Measurements from ENCODE around the gene CLEC16A.
A peak's percentile ranks its signal among the peaks of the same experiment; 100 is the strongest.
"Not testable (repeated sequence)": the region's sequence is repeated elsewhere in the genome, so short reads cannot be mapped to it uniquely, and the experiment has no call there.

CLEC16A gene

GRCh38 chr16:11088074-11088730 lies 143.8 kb downstream of the CLEC16A start:
- DNase-seq = peak; percentile 28

DNA sequence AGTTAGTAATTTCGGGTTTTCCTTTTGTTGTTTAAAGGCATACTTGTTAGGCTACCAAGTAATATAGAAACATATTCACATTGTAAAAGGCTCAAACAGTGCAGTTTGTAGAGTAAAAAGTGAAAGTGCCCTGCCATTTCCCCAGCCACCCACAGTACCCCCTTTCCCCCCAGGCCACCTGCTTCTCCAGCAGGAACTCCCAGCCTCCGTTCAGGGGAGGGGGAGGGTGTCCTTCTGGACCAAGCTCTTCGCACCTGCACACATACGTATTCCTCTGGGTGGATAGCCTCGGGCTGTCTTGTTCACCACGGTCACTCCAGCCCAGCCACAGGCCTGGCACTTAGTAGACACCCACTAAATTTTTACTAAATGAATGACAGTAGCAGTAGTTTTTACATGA lies 144.5 kb downstream of the CLEC16A start:
- no peak for DNase-seq

GRCh38 chr16:11089504-11090124 lies 145.2 kb downstream of the CLEC16A start:
- DNase-seq = no peak

DNA sequence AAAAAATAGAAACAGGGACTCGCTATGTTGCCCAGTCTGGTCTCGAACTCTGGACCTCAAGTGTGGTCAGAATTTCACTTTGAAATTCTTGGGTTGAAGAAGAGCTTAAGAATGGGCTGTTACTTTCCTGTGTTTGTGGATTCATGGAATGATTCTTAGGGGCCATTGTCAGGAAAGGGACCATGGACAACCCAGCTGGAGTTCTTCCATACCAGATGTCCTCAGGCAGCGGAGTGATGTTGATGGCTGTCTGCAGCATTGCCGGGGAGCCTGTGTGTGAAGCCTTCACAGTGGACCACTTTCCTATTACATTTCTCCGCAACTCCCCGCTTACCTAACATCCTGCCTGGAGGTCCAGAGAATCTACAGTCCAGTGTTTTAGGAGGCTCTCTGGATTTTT lies 145.9 kb downstream of the CLEC16A start:
- DNase-seq = no peak

GRCh38 chr16:11091021-11091785 lies 146.8 kb downstream of the CLEC16A start:
- no peak for DNase-seq

- no peak for DNase-seq
These were observed 148.6 kb downstream of the CLEC16A start for GRCh38 chr16:11092788-11093571.

GRCh38 chr16:11093572-11094074 lies 149.3 kb downstream of the CLEC16A start:
- DNase-seq = no peak

DNA sequence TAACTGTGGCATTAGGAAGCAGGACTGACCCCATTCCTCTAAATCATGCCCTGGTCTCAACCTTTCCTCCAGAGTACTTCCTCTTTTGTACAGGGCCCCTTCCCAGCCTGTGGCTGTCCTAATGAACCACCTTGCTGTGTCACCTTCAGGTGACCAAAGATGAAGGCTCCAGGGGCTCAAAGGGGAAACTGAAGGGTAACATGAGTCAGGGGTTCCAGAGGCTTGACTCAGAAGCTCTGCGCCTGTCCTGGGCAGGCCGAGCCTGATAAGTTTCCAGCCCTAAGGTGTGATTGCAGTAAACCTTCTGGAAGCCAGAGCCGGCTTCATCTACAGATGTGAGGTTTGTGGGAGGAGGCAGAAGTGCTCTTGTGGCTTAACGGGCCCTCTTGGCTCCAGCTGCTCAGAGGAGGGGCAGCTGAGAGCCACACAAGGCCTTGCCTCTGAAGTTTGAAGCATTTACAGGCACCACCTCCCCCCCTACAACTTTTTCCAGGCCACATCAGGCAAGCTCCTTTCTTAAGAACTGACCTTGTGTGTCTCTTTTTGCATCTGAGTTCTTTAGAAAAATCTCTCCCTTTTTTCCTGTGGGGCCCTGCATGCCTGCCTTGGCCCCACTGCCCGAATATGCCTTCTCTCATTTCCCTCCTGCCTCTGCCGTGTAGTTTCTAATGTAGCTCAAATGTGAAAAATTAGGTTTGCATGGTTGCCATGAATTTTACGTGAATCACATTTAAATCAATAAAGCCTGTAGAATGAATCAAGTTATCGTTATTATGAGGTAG lies 149.9 kb downstream of the CLEC16A start:
- no peak for DNase-seq

GRCh38 chr16:11094857-11095565 lies 150.6 kb downstream of the CLEC16A start:
- DNase-seq = peak; percentile 16

DNA sequence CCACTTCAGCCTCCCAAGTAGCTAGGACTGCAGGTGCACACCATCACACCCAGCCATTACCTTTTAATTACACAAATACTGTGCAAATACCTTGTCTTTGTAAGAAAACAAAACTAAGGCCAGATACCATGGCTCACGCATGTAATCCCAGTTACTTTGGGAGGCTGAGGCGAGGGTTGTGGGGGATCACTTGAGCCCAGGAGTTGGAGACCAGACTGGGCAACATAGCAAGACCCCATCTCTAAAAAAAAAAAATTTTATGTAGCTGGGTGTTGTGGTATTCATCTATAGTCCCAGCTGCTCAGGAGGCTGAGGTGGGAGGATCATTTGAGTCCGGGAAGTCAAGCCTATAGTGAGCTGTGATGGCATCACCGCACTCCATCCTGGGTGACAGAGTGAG lies 151.6 kb downstream of the CLEC16A start:
- no peak for DNase-seq

GRCh38 chr16:11097094-11097786 lies 152.9 kb downstream of the CLEC16A start:
- DNase-seq = no peak

DNA sequence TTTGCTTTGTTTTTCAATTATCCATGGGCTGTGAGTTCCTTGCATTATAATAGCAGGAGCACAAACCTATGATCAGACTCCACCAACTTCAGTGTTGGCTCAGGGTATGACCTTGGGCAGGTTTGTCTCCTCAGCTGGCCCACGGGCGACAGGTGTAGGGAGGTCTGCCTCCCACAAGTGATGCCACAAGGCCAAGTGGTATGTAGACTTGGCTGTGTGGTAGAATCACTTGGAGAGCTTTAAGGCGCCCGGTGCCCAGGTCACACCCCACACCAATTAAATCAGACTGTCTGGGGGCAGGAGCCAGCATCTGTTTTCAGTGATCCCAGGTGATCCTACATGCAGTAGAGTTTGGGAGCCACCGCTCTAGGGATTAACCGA lies 153.4 kb downstream of the CLEC16A start:
- no peak for DNase-seq

- no peak for DNase-seq
These were observed 154.4 kb downstream of the CLEC16A start for GRCh38 chr16:11098601-11099390.

GRCh38 chr16:11099672-11100205 lies 155.4 kb downstream of the CLEC16A start:
- no peak for DNase-seq

DNA sequence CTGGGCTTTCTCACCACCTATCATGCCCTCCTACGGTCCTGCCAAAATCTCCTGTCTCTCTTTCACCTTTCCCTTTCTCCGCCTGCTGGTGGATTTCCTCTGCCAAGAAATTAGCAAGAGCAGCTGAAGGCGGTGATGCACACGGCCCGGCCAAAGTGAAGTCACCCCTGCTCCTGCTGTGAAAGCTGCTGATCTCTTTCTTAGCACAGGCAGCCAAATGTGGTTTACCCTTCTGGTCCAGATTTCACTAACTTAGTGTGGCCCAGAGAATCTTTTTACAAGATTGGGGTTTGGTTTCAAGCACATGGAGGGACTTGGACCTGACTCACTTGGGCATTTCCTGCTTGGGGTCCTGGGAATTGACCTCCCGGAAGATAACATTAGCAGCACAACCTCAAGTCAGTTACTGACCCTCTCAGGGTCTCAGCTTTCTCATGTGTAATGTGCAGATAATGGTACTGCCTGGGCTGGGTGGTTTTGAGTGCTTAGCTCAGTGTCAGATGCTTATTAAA lies 155.9 kb downstream of the CLEC16A start:
- DNase-seq = no peak

DNA sequence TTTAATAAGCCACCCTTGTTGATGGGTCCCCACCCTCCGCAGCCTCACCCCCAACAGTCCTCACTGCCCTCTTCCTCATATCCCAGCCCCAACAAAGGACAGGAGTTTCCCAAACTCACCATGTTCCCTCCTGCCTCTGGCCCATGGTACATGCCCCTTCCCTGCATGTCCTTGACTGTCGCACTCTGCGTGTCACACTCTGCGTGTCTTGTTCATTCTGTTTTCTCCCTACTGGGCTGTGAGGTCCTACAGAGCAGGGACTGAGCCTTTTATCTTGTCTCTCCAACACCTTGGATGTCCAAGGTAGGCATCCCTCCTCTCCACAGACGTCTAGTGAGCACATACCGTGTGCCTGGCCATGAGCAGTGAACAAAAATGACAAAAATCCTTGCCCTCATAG lies 156.9 kb downstream of the CLEC16A start:
- DNase-seq = no peak

DNA sequence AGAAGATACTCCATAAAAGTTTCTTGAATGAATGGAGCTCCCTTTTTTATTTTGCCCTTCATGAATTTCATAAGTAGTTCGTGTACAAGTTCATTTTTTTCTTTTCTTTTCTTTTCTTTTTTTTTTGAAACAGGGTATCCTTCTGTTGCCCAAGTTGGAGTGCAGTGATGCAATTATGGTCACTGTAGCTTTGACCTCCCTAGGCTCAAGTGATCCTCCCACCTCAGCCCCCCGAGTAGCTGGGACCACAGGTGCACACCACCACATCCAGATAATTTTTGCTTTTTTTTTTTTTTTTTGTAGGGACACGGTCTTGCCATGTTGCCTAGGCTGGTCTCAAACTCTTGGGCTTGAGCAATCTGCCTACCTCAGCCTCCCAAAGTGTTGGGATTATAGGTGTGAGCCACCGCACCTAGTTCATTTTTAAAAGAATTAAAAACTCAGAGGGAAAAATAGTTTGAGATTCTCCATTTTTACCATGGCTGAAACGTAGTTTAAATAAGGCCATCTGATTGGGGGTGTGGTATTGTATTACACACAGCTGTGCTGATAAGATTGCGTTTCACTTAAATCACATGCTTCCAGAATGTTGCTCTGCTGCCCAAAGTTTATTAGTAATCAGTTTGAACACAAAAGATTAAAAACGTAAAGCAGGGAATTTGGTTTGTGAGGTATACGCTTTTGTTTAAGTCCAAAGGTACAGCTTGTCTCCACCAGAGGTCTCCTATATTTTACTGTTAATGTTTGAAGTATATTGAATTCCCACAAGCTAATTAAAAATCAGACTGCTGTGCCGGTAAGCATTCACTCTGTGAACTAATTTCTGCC lies 157.5 kb downstream of the CLEC16A start:
- no peak for DNase-seq

DNA sequence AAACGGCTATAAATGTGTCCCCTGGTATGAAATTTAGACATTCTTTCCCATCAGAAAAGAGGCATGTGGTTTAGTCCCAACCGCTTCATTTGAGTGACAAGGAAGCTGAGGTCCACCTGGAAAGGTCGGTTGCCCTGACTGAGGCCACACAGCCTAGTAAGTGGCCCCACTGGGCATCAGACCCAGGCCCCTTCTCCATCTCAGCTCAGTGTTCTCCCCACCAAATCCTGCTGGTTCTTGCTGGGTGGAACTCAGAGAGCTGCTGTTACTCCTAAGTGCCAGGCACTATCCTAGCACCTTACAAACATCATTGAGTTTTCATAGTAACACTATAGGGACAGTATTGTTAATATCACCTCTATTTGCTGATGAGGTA lies 158.1 kb downstream of the CLEC16A start:
- no peak for DNase-seq

GRCh38 chr16:11103301-11103700 lies 158.9 kb downstream of the CLEC16A start:
- not testable (repeated sequence) for DNase-seq
